CD4-positive, alpha-beta T cell treated with Interleukin-17A for 4 hours (primary cell): ENCODE results near the gene DOK5.

Experiments
- DNase-seq: peaks from one replicate; pipeline ENCODE4 v3.0.0-alpha.2; 2020; ENCODE audit warnings: mixed read lengths

DOK5 gene

DNA sequence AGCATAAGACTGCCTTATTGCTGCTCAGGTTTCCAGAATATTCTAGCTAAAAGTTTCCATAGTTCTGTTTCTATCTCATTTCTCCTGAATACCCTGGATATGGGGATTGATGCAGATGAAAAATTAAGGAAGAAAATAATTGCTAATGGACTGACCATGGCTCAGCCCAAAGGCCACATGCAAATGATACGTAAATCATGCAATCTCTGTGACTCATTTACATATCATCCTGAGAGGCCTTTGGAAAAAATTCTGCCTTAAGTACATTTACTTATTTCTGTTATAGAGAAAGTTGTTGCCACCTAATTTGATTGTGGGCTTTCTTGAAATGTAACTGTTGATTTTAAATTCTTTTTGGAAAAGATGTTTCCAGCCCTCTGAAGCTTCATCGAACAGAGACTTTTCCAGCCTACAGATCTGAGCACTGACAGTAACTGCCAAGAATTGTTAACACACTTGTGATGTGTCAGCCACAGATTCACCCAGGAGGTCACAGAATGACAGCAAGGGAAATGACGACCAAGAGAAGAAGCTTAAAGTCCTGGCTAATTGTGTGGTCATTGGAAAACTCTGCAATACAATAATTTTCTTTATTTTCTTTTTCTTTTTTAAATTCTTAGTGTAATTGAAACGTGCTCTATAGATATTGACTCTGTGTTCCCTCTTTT, 174.8 kb downstream of the DOK5 start:
- no peak for DNase-seq

DNA sequence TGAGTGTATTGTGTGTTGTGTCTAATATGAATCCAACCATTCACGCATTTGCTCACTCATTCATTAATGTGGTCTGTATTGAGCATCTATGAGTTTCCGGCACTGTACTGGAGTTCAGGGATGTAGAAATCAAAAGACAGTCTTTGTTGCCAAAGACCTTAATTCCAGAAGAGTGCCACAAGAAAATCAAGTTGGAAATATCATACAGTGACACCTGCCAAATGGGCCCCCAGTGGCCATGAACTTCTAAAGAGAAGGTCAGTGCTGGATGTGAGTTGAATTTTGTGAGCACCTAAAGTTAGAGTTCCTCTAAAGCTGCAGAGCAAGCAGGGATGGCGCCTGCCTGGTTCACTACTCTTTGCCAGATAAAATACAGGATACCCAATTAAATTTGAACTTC, 175.9 kb downstream of the DOK5 start:
- no peak for DNase-seq

DNA sequence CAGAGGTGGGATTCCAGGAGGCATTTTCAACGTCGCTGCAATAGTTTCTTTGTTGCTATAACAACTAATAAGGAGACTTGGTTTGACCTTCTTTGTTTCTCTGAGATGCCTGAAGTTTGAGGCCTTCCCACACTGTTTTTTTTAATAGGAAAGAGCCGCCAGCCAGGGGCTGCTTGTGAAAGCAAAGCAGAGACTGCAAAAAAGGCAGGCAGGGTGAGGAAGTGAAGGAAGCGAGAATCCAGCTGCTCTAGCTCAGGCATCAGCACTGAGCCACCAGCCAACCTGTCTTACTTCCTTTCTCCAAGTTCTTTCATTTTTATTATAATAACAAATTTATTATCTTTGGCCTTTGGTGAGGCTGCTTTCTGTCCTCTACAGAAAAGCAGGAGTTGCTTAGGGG, 179.1 kb downstream of the DOK5 start:
- no peak for DNase-seq

DNA sequence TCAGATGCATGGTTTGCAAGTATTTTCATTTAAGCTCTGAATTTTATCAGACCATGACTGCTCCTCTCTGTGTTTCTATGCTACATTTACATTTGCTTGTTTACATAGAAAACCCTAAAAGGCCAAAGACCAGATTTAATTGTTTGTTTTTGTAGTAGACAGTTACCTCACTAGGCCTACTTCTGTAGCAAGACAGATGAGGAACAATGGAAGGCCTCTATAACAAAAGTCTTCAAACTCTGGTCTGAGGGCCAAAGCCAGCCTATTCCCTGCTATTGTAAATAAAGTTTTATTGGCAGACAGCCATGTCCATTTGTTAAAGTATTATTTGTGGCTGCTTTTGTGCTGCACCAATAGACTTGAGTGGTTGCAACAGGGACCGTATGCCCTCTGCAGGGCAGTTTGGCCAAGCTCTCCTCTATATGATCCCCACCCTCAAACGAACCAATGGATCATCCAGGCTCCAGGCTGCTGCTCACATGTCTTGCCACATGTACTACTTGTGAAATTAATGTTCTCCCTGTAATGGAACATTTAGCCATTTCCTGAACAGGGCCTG, 182.0 kb downstream of the DOK5 start:
- DNase-seq = no peak

DNA sequence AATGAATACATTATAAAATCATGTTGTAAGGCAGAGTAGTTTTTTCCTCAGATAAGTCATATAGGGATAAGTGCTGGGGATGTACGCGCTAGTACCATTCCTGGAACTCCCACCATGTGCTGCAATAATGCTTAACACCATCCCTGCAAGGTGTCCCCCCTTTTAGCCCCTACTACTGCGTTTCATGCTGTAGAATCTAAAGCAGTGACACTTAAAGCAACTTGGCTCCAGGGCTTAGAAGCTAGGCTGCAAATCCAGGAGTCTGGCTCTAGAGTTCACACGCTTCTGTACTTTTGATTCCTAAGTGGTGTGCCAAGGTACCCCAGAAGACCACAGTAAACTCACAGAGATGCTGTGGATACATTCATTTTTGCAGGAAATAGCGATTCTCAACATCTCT, 183.1 kb downstream of the DOK5 start:
- no peak for DNase-seq

DNA sequence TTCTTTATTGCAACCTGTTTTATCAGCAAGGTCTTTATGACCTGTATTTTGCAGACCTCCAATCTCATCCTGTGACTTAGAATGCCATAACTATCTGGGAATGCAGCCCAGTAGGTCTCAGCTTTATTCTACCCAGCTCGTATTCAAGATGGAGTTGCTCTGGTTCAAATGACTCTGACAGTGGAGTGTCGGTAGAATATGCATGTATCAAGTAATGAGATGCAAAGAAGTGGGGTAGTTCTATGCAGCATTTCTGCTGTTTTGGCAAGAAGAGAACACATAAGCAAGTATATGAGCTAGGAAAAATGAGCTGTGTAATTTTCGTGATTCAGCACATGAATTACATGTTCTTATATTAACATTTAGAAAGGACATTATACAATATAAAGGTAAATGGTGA, 185.9 kb downstream of the DOK5 start:
- no peak for DNase-seq

DNA sequence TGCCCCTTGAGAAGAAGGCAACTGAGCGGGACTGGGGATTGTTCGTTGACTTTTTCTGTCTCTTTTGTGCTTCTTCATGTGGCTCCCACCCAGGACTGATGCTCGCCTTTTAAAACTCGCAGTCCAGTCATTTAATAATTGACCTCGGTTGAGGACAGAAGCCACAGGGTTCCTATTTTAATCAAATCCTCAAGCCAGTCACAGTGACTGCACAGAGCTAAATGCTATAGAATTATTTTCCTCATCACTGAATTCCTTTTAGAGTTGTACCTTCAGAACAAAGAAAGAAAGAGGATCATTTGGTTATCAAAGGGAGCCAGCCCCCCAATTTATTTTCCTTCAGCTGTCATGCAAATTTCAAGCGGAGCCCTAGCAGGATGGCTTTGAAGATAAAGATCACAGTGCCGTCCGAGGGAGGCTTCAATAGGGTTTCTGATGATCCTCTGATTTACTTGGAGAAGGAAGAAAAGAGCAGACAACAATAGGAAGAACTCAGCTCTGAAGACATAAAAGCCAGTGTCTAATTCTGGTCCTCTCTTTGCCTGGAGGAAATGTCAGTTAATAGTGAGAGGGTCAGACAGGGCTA, 186.6 kb downstream of the DOK5 start:
- DNase-seq = no peak

DNA sequence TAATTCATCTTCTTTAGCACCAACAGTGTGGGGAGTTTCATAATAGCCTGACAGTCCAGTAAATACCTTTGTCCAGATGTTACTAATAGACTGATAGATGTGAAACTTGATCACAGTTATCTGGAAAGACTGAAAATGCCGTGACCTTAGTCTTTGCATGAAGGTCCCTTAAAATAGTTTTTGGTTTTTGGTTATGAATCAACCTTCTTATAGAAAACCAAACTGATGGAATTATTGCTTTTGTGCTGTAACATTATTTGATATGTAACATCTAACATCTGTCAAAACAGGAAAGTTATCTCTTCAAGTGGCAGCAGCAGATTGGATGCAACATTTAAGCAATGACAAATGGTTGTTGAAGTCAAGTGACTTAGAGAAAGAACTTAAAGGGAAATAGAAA, 190.4 kb downstream of the DOK5 start:
- DNase-seq = no peak

DNA sequence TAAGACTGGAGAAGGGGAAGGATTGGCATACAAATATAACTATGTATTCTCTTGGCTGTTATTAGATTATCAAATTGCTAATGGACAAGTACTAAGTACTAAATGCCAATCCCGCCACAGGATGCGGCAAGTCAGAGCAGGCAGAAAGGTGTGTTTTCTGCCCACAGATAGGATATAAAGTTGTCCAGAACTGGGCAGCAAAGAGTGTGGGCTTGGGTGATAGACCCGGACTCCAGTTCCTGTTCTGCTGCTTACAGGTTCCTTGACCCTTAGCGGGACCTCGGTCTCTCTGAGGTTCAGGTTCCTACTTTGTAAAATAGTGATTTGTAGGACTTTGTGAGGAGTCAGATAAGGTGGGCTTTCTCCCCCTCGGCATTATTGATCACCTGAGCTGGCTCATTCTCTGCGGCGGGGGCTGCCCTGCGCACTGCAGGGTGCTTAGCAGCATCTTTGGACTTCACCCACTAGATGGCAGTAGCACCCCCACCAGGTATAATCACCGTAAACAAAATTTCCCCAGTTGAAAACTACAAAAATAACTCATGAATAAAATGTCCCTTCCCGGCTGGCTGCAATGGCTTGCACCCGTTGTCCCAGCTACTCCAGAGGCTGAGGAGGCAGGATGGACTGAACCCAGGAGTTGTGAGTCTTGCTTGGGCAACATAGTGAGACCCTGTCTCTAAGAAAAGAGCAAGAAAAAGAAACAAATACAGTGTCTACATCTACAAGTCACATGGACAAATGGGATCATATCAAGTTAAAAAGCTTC, 193.1 kb downstream of the DOK5 start:
- DNase-seq = peak; percentile 8

DNA sequence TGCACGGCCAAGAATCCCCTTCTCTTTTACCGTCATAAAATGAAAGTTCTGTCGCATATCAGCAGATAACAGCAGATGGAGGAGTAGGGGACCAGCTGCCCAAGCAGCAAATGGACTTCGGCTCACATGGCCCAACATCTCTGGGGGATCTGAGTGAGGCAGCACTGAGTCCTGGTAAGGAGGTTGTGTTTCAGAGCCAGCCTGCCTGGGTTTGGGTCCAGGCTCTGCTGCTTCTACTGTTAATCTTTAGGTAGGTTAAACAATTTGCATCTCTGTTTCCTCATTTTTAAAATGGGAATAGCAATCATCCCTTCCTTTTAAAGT, 193.6 kb downstream of the DOK5 start:
- DNase-seq = no peak

DNA sequence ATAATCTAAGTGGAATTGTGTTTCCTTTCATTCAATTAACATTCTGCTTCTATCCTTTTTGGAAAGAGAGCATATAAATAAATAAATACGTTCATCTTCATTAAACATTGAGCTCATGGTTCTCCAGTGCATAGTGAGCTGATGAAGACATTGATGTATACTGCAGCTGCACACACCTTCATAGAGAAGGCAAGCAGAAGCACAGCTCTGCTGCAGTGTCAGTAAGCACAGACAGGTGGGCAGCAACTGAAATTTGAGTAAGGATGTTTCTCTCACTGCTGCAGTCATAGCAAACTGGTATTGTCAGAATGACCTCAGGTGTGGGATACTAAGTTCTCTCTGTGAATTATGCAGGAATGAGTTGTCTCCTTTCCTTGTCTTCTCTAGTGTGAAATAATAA, 202.9 kb downstream of the DOK5 start:
- DNase-seq = no peak

DNA sequence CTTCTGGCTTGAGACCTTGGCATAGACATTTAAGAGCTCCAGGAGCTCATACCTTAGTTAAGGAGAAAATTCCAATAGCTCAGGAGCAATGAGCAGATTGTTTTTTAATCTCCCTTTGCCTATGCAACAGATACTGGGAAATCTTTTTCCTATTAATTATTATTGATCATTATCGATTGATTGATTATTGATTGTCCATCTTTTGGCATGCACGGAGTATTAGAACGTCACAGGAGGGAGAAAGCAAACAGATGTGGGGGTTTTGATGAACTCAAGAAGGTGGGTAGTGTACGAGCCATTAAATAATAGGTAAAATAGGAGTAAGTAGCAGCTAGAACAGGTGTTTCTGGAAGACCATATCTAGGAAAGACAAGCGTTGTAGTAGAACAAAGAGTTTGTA, 205.0 kb downstream of the DOK5 start:
- no peak for DNase-seq

DNA sequence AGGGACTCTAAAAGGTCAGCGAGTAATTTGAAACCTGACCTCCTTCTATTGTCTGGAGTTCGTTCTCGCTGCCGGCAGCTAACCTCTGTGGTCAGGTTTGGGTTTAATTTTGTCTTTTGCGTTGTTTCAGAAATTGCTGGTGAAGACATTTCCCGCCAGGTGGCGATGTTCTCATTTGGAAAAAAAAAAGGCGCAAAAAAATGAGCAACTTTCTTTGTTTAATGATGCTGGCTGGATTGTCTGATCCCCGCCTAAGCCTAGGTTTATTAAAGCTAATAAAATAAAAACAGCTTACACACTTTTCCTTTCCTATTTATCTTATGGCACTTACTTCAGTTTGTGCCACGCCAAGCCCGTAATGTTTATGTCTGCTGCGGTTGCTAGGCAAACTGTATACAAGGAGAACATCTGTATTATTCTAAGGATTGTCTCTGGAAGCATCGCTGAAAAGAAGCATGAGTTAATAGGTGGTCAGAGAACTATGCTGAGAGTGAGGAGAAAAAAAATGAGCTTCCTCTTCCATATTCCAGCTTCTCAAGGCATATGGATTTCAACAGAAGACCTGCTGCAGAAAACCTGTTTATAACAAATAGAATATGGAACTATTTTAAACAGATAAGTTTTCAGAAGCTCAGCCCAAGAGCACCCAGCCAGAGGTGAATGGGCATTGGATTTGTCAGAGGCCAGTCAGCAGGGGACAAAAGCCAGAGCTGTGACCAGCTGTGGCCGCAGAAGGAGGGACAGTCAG, 205.7 kb downstream of the DOK5 start:
- no peak for DNase-seq

DNA sequence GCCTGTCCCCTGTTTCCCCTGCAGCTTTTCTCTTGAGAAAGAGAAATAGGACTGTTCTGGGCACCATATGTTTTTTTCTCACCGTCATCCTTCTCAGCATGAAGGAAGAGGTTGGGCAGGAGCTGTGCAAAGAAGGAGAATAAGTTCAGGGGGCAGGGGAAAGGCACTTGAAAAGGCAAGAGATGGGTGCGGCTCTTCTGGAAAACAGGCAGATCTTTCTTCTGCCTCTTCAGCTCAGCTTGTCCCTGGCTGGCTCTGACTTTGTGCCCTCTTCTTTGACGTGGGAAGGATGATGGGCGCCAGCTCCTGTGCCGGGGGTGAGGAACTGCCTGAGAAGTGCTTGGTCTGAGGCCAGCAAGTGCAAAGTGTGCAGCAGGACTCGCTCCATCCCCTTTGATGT, 206.5 kb downstream of the DOK5 start:
- DNase-seq = no peak

DNA sequence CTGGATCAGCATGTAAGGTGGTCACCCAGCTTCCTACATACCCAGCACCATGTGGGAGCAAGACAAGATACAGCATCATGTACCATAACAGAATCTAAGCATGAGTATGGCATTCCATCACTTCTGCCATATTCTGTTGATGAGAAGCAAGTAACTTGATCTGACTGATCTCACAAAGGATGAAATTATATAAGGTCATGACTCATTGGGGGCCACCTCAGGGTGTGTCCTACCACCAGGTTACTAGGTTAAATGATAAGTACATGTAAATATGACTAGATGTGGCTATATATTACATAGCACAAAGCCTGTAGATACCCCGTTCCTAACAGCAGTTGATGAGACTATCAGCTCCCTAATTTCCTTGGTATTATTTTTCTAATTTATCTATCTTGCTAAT, 213.1 kb downstream of the DOK5 start:
- no peak for DNase-seq

DNA sequence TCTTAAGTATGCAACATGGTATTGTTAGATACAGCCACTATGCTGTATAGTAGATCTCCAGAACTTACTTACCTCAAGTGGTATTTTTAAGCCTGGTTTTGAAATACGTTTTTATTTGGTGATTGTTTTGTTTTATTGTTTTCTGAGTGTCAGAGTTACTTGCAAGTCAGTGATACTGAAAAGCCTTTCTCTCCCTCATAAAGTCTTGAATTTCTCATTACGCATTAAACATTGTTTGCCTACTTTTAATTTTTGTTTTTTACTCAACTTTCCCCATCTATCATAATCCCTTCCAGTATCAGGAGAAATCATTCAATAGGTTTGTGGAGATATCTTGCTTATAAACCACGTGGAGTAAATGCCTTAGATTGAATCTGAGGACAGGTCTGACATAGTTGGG, 214.9 kb downstream of the DOK5 start:
- DNase-seq = no peak

DNA sequence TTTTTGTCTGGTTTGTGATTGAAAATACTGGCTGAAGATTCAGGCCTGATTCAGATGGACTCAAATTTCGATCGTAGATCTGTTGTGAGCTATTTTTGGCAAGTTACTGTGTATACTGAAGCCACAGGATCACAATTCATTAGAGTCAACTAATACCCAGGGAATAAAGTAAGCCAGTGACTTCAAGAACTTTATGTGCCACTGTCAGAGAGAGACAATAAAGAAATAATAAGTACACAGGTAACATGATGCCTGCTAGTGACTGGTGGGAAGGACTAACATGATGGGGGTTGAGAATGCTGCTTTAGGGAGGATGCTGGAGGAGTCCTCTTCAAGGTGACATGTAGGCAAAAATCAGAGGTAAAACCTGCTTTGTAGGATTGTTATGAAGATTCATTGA, 215.9 kb downstream of the DOK5 start:
- DNase-seq = no peak

DNA sequence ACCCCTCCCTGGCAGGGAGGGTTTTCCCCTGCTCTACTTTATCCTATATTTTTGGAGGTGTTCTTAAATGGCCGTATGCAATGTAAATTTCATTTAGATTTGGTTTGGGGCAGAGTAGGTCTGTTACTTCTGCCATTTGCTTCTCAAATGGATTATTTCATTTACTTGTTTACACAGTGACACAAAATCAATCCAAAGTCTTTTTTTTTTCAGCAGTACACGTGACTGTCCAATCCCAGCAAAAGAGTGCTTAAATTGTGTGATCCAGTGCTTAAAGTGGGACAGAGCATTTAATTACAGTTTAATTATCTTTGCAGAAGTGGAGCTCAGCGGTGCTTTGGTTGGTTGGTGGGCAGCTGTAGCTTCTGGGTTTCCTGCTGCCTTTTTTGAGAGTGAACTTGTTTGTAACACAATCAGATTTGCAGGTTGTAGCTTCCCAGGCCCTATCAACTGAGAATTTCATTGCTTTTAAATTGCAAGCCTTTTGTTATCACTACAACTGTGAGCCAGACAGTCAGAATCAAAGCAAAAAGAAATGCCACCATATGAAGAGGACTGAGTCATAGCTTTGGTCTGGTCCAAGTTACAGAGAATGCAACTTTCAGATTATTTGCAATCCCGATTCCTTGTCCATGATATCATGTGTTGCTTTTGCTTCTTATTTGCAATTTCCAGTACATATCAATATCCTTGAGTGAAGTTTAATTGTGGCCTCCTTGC, 216.9 kb downstream of the DOK5 start:
- DNase-seq = no peak

DNA sequence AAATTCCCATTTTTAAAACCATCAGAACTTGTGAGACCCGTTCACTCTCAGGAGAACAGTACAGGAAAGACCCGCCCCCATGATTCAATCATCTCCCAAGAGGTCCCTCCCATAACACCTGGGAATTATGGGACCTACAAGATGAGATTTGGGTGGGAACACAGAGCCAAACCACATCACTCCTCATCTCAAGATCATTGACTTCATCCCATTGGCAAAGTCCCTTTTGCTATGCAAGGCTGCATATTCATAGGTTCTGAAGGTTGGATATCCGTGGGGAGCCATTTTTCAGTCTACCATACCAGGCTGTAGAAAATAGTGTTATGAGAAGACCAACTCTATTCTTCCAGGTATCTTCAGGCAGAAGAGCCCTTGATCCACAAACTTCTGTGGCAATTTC, 219.1 kb downstream of the DOK5 start:
- no peak for DNase-seq

DNA sequence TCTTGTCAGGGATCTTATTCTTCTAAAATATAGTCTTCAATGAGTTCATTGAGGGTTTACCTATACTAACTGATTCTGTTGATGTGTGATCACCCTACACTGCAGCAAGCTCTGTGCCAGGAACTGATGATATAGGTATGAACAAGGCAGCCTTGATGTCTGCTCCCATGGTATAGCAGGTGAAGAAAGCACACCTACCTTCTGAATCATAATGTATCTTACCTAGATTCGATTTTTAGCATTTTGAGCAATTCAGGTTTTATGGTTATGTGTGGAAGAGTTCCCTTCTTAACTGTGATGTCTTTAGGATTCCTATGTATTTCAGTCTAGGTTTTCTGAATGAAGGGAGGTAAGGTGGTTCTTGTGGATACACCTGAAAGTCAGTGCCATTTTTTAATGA, 223.0 kb downstream of the DOK5 start:
- no peak for DNase-seq
